ENCODE measurements around the gene PHTF2.
"Not testable (repeated sequence)": the region's sequence is repeated elsewhere in the genome, so short reads cannot be mapped to it uniquely, and the experiment has no call there.

The PHTF2 gene

GRCh38 chr7:77798394-77799077 is at the start of gene PHTF2, which contains the start of gene TMEM60:
Gene PHTF2, plus strand, starts transcription at chr7:77798773.
Gene TMEM60, minus strand, starts transcription at chr7:77798434. Its CDS starts 4,061 bp downstream, at chr7:77794373.
- DNase-seq, result peak; percentile 98

- no peak for DNase-seq
Measured at GRCh38 chr7:77752016-77752415, 46.6 kb upstream of the PHTF2 start.

GRCh38 chr7:77753173-77753572 is 45.4 kb upstream of the PHTF2 start:
- no peak for DNase-seq

GRCh38 chr7:77757589-77757988 is 41.0 kb upstream of the PHTF2 start:
- DNase-seq, result no peak

GRCh38 chr7:77759294-77759889 is 39.2 kb upstream of the PHTF2 start:
- no peak for DNase-seq

- no peak for DNase-seq
Measured at GRCh38 chr7:77760809-77761453, 37.6 kb upstream of the PHTF2 start.

- DNase-seq, result no peak
Measured at GRCh38 chr7:77765481-77765880, 33.1 kb upstream of the PHTF2 start.

- DNase-seq, result no peak
Measured at GRCh38 chr7:77765906-77766800, 32.4 kb upstream of the PHTF2 start.

- no peak for DNase-seq
Measured at GRCh38 chr7:77766801-77767605, 31.6 kb upstream of the PHTF2 start.

GRCh38 chr7:77770316-77770715 is 28.3 kb upstream of the PHTF2 start:
- DNase-seq, result no peak

GRCh38 chr7:77771901-77772300 is 26.7 kb upstream of the PHTF2 start:
- no peak for DNase-seq

- no peak for DNase-seq
Measured at GRCh38 chr7:77778535-77778934, 20.0 kb upstream of the PHTF2 start.

- DNase-seq, result no peak
Measured at GRCh38 chr7:77782383-77782782, 16.2 kb upstream of the PHTF2 start.

- no peak for DNase-seq
Measured at GRCh38 chr7:77783111-77783510, 15.5 kb upstream of the PHTF2 start.

- no peak for DNase-seq
Measured at GRCh38 chr7:77783545-77783944, 15.0 kb upstream of the PHTF2 start.

GRCh38 chr7:77784426-77784825 is 14.1 kb upstream of the PHTF2 start:
- not testable (repeated sequence) for DNase-seq

GRCh38 chr7:77786018-77786417 is 12.6 kb upstream of the PHTF2 start:
- DNase-seq, result no peak

GRCh38 chr7:77786741-77787140 is 11.8 kb upstream of the PHTF2 start:
- no peak for DNase-seq

GRCh38 chr7:77788327-77788902 is 10.2 kb upstream of the PHTF2 start:
- DNase-seq, result no peak

GRCh38 chr7:77791336-77791735 is 7.2 kb upstream of the PHTF2 start:
- DNase-seq, result peak; percentile 37

- no peak for DNase-seq
Measured at GRCh38 chr7:77791956-77792355, 6.6 kb upstream of the PHTF2 start.

- no peak for DNase-seq
Measured at GRCh38 chr7:77794000-77794399, 4.6 kb upstream of the PHTF2 start.

Data from NCI-H1436 treated with DMSO at 0.1 percent for 48 hours (cell line).